Measurements from ENCODE around the gene INHBB. TPM values are rescaled to one million over a fixed set of nuclear protein-coding genes. Genes with fewer than 3 reads are reported as not detected.

Gene INHBB
- total and polyA plus RNA-seq, 2 of the 4 experiments (the other 2 are of a cell fraction), result 0.18 to 0.92 TPM

DNA sequence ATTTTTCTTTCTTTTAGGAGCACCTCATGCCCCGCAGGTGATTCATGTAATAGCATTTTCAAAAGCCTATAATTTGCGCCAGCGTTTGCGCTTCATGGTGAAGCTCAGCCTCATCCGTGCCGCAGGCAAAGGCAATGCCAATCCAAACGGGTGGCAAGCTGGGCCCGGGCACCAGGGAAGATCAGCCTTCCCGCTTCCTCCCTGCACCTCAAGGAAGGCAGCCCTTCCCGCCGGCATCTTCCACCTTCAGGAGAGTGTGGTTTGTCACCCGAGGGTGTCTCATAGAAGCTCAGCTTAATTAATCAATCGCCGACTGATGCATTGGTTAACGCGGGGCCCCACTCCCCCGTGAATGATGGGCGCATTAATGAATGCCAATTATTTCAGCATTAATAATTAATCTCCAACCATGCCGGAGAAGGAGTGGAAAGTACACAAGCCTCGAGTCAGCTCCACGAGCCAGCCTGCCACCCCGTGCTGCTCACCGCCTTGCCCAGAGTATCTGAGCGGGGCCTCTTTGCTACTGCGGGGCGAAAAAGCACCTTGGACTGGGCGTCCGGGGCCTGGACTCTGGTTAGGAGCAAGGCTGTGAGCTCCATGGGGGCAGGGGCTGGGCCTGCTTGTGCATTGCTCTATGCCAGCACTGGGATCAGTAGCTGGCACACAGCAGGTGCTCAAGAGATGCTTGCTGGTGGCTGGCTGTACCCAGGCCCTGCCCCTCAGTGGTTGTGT is 13.0 kb downstream of the INHBB start:
- H3K27ac ChIP-seq (ENCODE audit: insufficient read depth, low read length), result no peak overlapping the region
- no peak overlapping the region for H3K4me2 ChIP-seq (ENCODE audit: low read depth, low read length)
- H3K79me1 ChIP-seq (ENCODE audit: low read depth in 1 of 2, low read length in 2 of 2), result no peaks in the 10 kb centered on the region
- H4K8ac ChIP-seq (ENCODE audit: low read depth in 2 of 2, low read length in 2 of 2), result no peak overlapping the region
- no peak overlapping the region for H3K14ac ChIP-seq (replicated peaks; ENCODE audit: low read depth, low read length)
- no peak overlapping the region for H3K23ac ChIP-seq (ENCODE audit: low read depth, low read length)
- H3K9ac ChIP-seq (ENCODE audit: low read depth, low read length), result no peak overlapping the region
- ATAC-seq (ENCODE audit: low read depth) (no peak), DNase-seq (no peak)
- H2BK5ac ChIP-seq (ENCODE audit: low read depth, low read length, poor library complexity, severe bottlenecking), result no peak overlapping the region
- H4K20me1 ChIP-seq (ENCODE audit: insufficient read depth, low read length), result no peaks in the 10 kb centered on the region
- no peak overlapping the region for H4K91ac ChIP-seq (ENCODE audit: insufficient read depth, low read depth, low read length)
- no peak overlapping the region for H3K4ac ChIP-seq (ENCODE audit: low read depth, low read length)
- intact Hi-C loops (cut with micrococcal nuclease) (no loop called here), dilution Hi-C loops (cut with HindIII; ENCODE audit: low sequenced_read_pairs, unreplicated experiment) (no loop called here), in situ Hi-C loops (cut with MboI; ENCODE audit: low sequenced_read_pairs) (no loop called here)
- POLR2A ChIA-PET (ENCODE audit: unreplicated experiment), result interaction anchor here (0.6 kb wide), 1 partner anchor 262 kb away, joined by 3 read pairs; no protein-coding TSS in a partner anchor
- H3K9me3 ChIP-seq (ENCODE audit: control insufficient read depth, insufficient read depth, low read length), result no peaks in the 10 kb centered on the region
- H3K4me3 ChIP-seq (ENCODE audit: insufficient read depth, low read depth, low read length), result no peak overlapping the region
- 85% methylated on average over 17 of the region's 28 CpGs; no CpG with 5 or more reads in 1 of the 2 experiments for WGBS, 2 experiments (ENCODE audit: extremely low coverage in 2 of 2, insufficient read length in 1 of 2)
- H2AFZ ChIP-seq (replicated peaks; ENCODE audit: low read length, poor library complexity), result no peak overlapping the region
- H3K27me3 ChIP-seq (ENCODE audit: control insufficient read depth, insufficient read depth, low read length), result peaks cover 78% of the 10 kb centered on the region
- H4K5ac ChIP-seq (ENCODE audit: low read depth, low read length), result no peak overlapping the region
- H2AK5ac ChIP-seq (ENCODE audit: low read depth, low read length), result no peak overlapping the region
- no TSS peak for BruUV-seq (replicated peaks)
- no peak overlapping the region for H2BK15ac ChIP-seq (ENCODE audit: low read depth, low read length)
- H3K4me1 ChIP-seq (ENCODE audit: control insufficient read depth, insufficient read depth, low read length), result peaks cover 1% of the 10 kb centered on the region; the same call in 1 of the 2 replicates
- no peaks in the 10 kb centered on the region for H3K36me3 ChIP-seq (ENCODE audit: control insufficient read depth, insufficient read depth, low read length)
- no peak overlapping the region for H2BK120ac ChIP-seq (ENCODE audit: low read depth, low read length)
- H3K18ac ChIP-seq (ENCODE audit: low read depth, low read length), result no peak overlapping the region
- H3K9me1 ChIP-seq (ENCODE audit: insufficient read depth, low read length), result no peaks in the 10 kb centered on the region
- H3K56ac ChIP-seq (ENCODE audit: extremely low read depth, insufficient read depth, low read length), result no peak overlapping the region
- H2BK20ac ChIP-seq (ENCODE audit: low read depth, low read length), result no peak overlapping the region
- no peak for TF ChIP-seq MAFK (IDR thresholded peaks at IDR 0.05; ENCODE audit: low read depth, low read length)
- no peak for TF ChIP-seq RCOR1 (IDR thresholded peaks at IDR 0.05; ENCODE audit: insufficient replicate concordance, low read length)
- TF ChIP-seq RAD21 (IDR thresholded peaks at IDR 0.05; ENCODE audit: low read length), result no peak
- TF ChIP-seq, protein P1, sequence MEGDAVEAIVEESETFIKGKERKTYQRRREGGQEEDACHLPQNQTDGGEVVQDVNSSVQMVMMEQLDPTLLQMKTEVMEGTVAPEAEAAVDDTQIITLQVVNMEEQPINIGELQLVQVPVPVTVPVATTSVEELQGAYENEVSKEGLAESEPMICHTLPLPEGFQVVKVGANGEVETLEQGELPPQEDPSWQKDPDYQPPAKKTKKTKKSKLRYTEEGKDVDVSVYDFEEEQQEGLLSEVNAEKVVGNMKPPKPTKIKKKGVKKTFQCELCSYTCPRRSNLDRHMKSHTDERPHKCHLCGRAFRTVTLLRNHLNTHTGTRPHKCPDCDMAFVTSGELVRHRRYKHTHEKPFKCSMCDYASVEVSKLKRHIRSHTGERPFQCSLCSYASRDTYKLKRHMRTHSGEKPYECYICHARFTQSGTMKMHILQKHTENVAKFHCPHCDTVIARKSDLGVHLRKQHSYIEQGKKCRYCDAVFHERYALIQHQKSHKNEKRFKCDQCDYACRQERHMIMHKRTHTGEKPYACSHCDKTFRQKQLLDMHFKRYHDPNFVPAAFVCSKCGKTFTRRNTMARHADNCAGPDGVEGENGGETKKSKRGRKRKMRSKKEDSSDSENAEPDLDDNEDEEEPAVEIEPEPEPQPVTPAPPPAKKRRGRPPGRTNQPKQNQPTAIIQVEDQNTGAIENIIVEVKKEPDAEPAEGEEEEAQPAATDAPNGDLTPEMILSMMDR (conservative IDR thresholded peaks at IDR 0.05; ENCODE audit: low read depth, low read length), result no peak
- no peak for TF ChIP-seq SMC3 (IDR thresholded peaks at IDR 0.05; ENCODE audit: low read depth, low read length)
- TF ChIP-seq MAZ (IDR thresholded peaks at IDR 0.05; ENCODE audit: borderline replicate concordance, low read depth, low read length), result no peak
- no peak for TF ChIP-seq CHD1 (IDR thresholded peaks at IDR 0.05; ENCODE audit: low read depth, low read length)
- TF ChIP-seq BHLHE40 (IDR thresholded peaks at IDR 0.05; ENCODE audit: low read depth, low read length), result no peak
- no peak for TF ChIP-seq USF2 (IDR thresholded peaks at IDR 0.05; ENCODE audit: low read depth, low read length)
- no peak for TF ChIP-seq NFE2L2 (IDR thresholded peaks at IDR 0.05; ENCODE audit: low read depth, low read length)
- TF ChIP-seq MXI1 (IDR thresholded peaks at IDR 0.05; ENCODE audit: borderline replicate concordance, low read depth, low read length), result no peak
- no peak for TF ChIP-seq CEBPB (IDR thresholded peaks at IDR 0.05; ENCODE audit: low read depth, low read length)
- CTCF ChIA-PET, result no interaction called here
- no peak overlapping the region for H2AK9ac ChIP-seq (replicated peaks; ENCODE audit: low read depth, low read length, poor library complexity)

Measured in IMR-90 (cell line).